Colonic mucosa (tissue), 4 donors: ENCODE data around the gene NDUFC1. TPM values are rescaled to one million over a fixed set of nuclear protein-coding genes. Genes with fewer than 3 reads are reported as not detected.

Experiments
- DNase-seq: peaks from one replicate; pipeline ENCODE4 v3.0.0-alpha.2; 2020
- H3K27ac ChIP-seq: fragments of 200-600 bp; one replicate; pipeline ENCODE4 v1.8.0; 2021
- H3K27me3 ChIP-seq: fragments of 200-600 bp; one replicate; pipeline ENCODE4 v1.8.0; 2021
- H3K36me3 ChIP-seq: fragments of 200-600 bp; one replicate; pipeline ENCODE4 v1.8.0; 2021
- H3K4me1 ChIP-seq: fragments of 200-600 bp; one replicate; pipeline ENCODE4 v1.8.0; 2021; ENCODE audit warnings: mild to moderate bottlenecking
- H3K4me3 ChIP-seq: fragments of 200-600 bp; one replicate; pipeline ENCODE4 v1.8.0; 2021
- H3K9ac ChIP-seq, 2 donors: one replicate each; pipeline ENCODE4 v1.7.0; 2013; ENCODE audit warnings: control low read depth in 2 of 2, low read depth in 2 of 2, low read length in 2 of 2
- H3K9me3 ChIP-seq: fragments of 200-600 bp; one replicate; pipeline ENCODE4 v1.8.0; 2021
- intact Hi-C: fragments of 100-400 bp; cut with DNase I; formaldehyde crosslinking; loops from one replicate; pipeline ENCODE4 v1.14.1; 2022
- total RNA-seq, 2 donors: library from RNA; stranded (reverse); fragmentation: NEBNext Ultra II Directional in 1 of 2; extraction: Animal tissue kit (Norgen Biotek cat#: 25700) in 1 of 2; gene quantifications; one replicate each; pipeline ENCODE4 v1.2.1, GENCODE V29; 2021
- TF ChIP-seq, protein P1 (sequence below): fragments of 200-600 bp; IDR thresholded peaks from one replicate; pipeline ENCODE4 v1.8.0; 2022; ENCODE audit warnings: antibody characterized with exemption, mild to moderate bottlenecking
- donor health status: healthy.
- donor health status: DM: no; HTN: no; CAD: no.
- donor health status: DM: no; HTN: no; CAD: no.

Gene NDUFC1
- total RNA-seq, 2 donors from 2014 or later = 82.1 to 89.9 TPM

DNA sequence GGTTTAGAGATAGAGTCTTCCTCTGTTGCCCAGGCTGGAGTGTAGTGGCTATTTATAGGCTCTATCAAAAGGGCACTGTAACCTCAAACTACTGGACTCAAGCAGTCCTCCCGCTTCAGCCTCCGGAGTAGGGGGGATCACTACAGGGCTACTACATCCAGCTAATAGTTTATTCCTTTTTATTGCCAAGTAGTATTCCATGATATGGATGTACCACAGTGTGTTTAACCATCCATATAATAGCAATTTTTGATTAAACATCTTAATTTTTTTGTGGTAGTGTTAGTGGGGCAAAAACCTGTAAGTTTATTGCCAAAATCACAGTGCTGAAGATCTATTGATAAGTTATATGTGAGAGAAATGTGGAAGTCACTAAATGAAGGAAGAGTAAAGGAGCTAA is 2.6 kb upstream of the NDUFC1 start:
- Histone ChIP-seq H3K4me1 (no peaks in the 10 kb centered on the region), H3K4me3 (no peak overlapping the region), H3K9ac (no peak overlapping the region), H3K27me3 (no peaks in the 10 kb centered on the region), H3K9me3 (no peaks in the 10 kb centered on the region), H3K36me3 (no peaks in the 10 kb centered on the region), H3K27ac (no peak overlapping the region)
- no peak for DNase-seq
- TF ChIP-seq, protein P1, sequence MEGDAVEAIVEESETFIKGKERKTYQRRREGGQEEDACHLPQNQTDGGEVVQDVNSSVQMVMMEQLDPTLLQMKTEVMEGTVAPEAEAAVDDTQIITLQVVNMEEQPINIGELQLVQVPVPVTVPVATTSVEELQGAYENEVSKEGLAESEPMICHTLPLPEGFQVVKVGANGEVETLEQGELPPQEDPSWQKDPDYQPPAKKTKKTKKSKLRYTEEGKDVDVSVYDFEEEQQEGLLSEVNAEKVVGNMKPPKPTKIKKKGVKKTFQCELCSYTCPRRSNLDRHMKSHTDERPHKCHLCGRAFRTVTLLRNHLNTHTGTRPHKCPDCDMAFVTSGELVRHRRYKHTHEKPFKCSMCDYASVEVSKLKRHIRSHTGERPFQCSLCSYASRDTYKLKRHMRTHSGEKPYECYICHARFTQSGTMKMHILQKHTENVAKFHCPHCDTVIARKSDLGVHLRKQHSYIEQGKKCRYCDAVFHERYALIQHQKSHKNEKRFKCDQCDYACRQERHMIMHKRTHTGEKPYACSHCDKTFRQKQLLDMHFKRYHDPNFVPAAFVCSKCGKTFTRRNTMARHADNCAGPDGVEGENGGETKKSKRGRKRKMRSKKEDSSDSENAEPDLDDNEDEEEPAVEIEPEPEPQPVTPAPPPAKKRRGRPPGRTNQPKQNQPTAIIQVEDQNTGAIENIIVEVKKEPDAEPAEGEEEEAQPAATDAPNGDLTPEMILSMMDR = no peak
- intact Hi-C loops = loop anchor here (5.0 to 10.0 kb wide), 2 partner anchors 150 to 218 kb away; partner anchors contain the start of gene RAB33B

DNA sequence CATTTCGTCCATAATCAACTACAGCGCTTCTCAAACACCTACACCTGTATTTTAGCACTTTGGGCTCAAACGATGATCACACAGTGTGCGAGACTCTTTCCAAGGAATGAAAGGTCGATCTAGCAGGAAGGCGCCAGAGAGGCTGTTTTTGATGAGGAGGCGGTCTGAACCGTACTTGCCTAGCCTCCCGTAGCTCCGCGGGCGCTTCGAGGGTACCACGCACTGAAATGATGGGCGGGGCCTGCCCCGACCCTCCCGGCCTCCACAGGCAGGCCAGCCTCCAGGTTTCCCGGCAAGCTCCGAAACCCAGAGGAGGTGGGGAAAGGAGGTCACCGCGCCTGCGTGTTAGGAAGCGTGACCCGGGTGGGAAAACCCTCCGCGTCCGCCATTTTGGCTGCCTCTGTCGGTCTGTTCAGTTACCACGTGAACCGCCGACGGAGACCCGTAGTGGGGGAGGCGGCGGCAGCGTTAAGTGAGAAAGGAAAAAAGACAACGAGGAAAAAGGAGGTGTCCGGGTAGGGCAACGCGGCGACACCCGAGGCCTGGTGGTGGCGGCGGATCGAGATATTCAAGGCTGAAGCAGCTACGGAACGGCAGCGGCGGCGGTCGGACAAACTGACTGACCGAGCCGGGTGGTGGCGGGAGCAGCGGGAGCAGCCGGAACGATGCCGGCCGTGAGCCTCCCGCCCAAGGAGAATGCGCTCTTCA is 1.0 kb downstream of the NDUFC1 start, which contains the start of gene NAA15:
NAA15 (plus strand) TSS at position 393 of the 708 bp plus-strand sequence; CDS start at position 666, 273 bp downstream.
- peak; percentile 98 for DNase-seq
- TF ChIP-seq, protein P1 = no peak
- Histone ChIP-seq H3K36me3 (no peaks in the 10 kb centered on the region), H3K27me3 (no peaks in the 10 kb centered on the region), H3K9me3 (no peaks in the 10 kb centered on the region), H3K4me1 (no peaks in the 10 kb centered on the region), H3K9ac (peak within 1 kb of the TSS; percentile 81 to 93), H3K27ac (peak within 1 kb of the TSS; percentile 94), H3K4me3 (peak within 1 kb of the TSS; percentile 87)
- intact Hi-C loops = loop anchor here (5.0 to 10.0 kb wide), 2 partner anchors 154 to 214 kb away; partner anchors contain the start of gene RAB33B

DNA sequence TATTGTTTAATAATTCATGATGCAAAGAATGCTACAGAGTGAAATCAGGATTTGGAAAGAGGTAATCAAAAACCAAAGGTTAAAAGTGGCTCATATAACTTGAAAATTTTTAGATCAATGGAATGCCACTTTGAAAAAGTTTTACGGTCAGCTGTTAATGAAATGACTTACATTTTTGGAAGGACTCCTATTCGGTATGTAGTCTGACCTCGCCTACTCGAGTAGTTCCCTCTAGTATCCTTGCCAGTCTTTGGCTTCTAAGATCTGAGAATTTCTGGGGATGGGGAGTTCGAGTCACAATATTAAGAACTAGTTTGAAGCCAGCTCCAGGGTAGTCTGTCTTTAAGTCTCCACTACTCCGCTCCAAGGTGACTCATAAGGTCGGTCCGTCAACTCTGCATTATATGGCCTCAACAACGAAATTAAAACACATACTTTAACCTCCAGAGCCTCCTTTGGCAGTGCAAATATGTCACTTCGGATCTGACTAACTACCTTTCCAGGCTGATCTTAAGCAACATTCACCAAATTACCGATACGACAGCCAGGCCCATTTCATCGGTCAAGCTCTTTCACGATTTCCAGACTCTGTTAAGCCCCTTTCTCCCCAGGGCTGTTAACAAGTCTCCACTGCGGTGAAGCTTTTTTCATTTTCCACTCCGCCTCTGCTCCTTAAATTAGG is 1.7 kb downstream of the NDUFC1 start:
- TF ChIP-seq, protein P1 = no peak
- Histone ChIP-seq H3K9me3 (no peaks in the 10 kb centered on the region), H3K27ac (peak overlapping the region; percentile 94), H3K4me1 (no peaks in the 10 kb centered on the region), H3K4me3 (peak overlapping the region; percentile 87), H3K36me3 (no peaks in the 10 kb centered on the region), H3K9ac (peak overlapping the region; percentile 79 to 81), H3K27me3 (no peaks in the 10 kb centered on the region)
- intact Hi-C loops = loop anchor here (5.0 to 10.0 kb wide), 2 partner anchors 154 to 213 kb away; partner anchors contain the start of gene RAB33B
- peak; percentile 46 for DNase-seq

DNA sequence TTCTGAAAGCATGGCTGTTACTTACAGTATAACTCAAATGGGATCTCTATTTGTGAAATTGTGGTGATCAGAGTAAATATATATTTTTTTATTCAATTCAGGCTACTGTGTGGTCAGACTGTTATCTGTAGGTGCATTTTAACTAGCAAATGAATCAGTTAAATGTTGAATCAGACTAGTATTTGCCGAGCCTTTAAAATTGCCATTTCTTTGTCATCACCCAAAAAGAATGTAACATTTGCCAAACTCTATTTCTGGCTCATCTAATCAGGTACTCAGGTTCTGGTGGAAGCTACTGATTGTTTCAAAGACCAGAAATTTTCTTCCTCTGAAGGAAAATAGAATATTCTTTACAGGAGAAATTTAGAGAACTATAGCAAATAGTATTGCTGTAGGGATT is 2.7 kb downstream of the NDUFC1 start:
- H3K9me3 ChIP-seq = no peaks in the 10 kb centered on the region
- TF ChIP-seq, protein P1 = no peak
- H3K4me1 ChIP-seq = no peaks in the 10 kb centered on the region
- H3K9ac ChIP-seq = peak overlapping the region in 1 of 2 donors; percentile 81
- H3K4me3 ChIP-seq = peak overlapping the region; percentile 87
- H3K27ac ChIP-seq = no peak overlapping the region
- no peaks in the 10 kb centered on the region for H3K27me3 ChIP-seq
- H3K36me3 ChIP-seq = no peaks in the 10 kb centered on the region
- no peak for DNase-seq
- intact Hi-C loops = loop anchor here (5.0 to 10.0 kb wide), 3 partner anchors 72 to 265 kb away; no protein-coding TSS in a partner anchor

DNA sequence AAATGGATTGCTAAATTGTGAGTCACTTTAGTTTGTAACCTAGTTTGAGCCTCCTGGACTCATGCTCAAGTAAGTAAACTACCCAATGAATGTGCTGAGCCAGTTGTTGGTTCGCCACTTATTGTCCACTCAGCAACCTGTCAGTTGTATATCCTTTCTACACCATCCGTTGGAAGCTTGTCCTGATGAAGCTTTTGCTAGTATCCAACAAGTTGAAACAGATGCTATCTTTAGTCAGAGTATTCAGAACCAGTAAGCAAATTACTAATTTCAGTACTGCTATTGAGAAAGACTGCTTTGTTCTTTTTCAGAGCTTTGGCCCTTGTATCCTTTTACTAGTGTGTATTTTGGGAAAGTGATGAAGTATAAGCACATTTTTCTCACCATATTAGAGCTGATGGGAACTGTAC is 5.3 kb downstream of the NDUFC1 start:
- H3K36me3 ChIP-seq = peaks cover 3% of the 10 kb centered on the region
- H3K9ac ChIP-seq = no peak overlapping the region
- TF ChIP-seq, protein P1 = no peak
- DNase-seq = no peak
- H3K27me3 ChIP-seq = no peaks in the 10 kb centered on the region
- H3K27ac ChIP-seq = no peak overlapping the region
- H3K9me3 ChIP-seq = no peaks in the 10 kb centered on the region
- intact Hi-C loops = loop anchor here (5.0 to 10.0 kb wide), 3 partner anchors 70 to 262 kb away; no protein-coding TSS in a partner anchor
- H3K4me1 ChIP-seq = no peaks in the 10 kb centered on the region
- no peak overlapping the region for H3K4me3 ChIP-seq
